Ishikawa (cell line): ENCODE data around the gene GRK5.

ENCODE experiments used
- CEBPB ChIP-seq: IDR thresholded peaks from 2 replicates; pipeline ENCODE4 v1.6.1; 2012
- EP300 ChIP-seq: IDR thresholded peaks from 2 replicates; pipeline ENCODE4 v1.6.1; 2012; ENCODE audit warnings: borderline replicate concordance
- RAD21 ChIP-seq: IDR thresholded peaks from 2 replicates; pipeline ENCODE4 v1.6.1; 2012; ENCODE audit warnings: low read depth
- TAF1 ChIP-seq: IDR thresholded peaks from 2 replicates; pipeline ENCODE4 v1.6.1; 2012; ENCODE audit warnings: low read depth, mild to moderate bottlenecking
- TEAD4 ChIP-seq: IDR thresholded peaks from 2 replicates; pipeline ENCODE4 v1.6.1; 2012
- YY1 ChIP-seq: IDR thresholded peaks from 2 replicates; pipeline ENCODE4 v1.6.1; 2012; ENCODE audit warnings: low read depth
- TF ChIP-seq, protein P1 (sequence below): IDR thresholded peaks from 2 replicates; pipeline ENCODE4 v1.6.1; 2012
- TF ChIP-seq, protein P2 (sequence below): IDR thresholded peaks from 2 replicates; pipeline ENCODE4 v1.6.1; 2012
- TF ChIP-seq, protein P3 (sequence below): IDR thresholded peaks from 2 replicates; pipeline ENCODE4 v1.6.1; 2012; ENCODE audit warnings: low read depth, mild to moderate bottlenecking

DNA sequence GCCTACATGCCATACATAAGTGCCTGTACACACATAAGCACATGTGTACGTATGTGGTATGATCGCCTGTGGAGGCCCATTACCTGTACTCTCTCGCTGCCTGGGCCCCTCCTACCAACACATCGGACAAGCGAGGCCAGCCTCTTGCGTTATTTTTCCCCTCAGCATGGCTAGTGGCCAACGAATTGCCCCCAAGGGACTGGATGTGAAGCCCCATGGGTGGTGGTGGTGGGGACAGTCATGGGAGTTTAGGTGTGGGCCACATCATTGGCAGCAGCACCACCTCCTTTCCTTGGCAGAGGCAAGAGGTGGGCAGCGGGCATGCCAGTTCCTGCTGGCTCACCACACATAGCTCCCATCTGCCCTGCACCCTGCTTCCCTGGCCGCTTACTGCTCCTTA is 10.0 kb downstream of the GRK5 start:
- TF ChIP-seq EP300 (no peak), TAF1 (no peak), YY1 (no peak), TEAD4 (no peak), CEBPB (no peak), RAD21 (no peak)
- TF ChIP-seq, protein P1, sequence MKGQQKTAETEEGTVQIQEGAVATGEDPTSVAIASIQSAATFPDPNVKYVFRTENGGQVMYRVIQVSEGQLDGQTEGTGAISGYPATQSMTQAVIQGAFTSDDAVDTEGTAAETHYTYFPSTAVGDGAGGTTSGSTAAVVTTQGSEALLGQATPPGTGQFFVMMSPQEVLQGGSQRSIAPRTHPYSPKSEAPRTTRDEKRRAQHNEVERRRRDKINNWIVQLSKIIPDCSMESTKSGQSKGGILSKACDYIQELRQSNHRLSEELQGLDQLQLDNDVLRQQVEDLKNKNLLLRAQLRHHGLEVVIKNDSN: no peak
- TF ChIP-seq, protein P2, sequence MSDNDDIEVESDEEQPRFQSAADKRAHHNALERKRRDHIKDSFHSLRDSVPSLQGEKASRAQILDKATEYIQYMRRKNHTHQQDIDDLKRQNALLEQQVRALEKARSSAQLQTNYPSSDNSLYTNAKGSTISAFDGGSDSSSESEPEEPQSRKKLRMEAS: no peak
- TF ChIP-seq, protein P3, sequence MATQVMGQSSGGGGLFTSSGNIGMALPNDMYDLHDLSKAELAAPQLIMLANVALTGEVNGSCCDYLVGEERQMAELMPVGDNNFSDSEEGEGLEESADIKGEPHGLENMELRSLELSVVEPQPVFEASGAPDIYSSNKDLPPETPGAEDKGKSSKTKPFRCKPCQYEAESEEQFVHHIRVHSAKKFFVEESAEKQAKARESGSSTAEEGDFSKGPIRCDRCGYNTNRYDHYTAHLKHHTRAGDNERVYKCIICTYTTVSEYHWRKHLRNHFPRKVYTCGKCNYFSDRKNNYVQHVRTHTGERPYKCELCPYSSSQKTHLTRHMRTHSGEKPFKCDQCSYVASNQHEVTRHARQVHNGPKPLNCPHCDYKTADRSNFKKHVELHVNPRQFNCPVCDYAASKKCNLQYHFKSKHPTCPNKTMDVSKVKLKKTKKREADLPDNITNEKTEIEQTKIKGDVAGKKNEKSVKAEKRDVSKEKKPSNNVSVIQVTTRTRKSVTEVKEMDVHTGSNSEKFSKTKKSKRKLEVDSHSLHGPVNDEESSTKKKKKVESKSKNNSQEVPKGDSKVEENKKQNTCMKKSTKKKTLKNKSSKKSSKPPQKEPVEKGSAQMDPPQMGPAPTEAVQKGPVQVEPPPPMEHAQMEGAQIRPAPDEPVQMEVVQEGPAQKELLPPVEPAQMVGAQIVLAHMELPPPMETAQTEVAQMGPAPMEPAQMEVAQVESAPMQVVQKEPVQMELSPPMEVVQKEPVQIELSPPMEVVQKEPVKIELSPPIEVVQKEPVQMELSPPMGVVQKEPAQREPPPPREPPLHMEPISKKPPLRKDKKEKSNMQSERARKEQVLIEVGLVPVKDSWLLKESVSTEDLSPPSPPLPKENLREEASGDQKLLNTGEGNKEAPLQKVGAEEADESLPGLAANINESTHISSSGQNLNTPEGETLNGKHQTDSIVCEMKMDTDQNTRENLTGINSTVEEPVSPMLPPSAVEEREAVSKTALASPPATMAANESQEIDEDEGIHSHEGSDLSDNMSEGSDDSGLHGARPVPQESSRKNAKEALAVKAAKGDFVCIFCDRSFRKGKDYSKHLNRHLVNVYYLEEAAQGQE: no peak
